Activated CD4-positive, alpha-beta T cell treated with anti-CD3 and anti-CD28 coated beads, Interleukin-2, Interleukin-6, amounts not matched to agents 100 ng/mL and 50 ng/mL, durations not matched to agents 16 hours and 8 hours (primary cell): ENCODE measurements around the gene FAM53B.
A peak's percentile ranks its signal among the peaks of the same experiment; 100 is the strongest.

Source experiments
- DNase-seq: peaks from one replicate; pipeline ENCODE4 v3.0.0-alpha.2; 2020

Gene FAM53B

DNA sequence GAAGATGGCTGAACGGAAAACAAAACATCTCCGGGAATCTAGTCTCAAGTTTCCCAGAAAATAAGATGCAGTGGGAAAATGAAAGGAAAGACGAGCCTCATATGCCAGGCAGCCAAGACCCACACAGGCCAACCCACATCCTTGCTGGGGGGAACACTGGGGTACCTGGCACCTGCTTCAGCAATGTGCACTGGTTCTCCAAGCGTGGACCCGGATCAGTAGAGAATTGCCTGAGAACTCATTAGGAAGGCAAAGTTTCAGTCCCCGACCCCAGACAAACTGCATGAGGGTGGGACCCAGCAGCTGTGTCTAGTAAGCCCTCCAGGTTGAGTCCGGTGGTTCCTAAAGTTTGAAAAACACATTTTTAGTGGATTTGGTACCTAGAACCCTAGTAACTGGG is 18.4 kb downstream of the FAM53B start:
- no peak for DNase-seq

DNA sequence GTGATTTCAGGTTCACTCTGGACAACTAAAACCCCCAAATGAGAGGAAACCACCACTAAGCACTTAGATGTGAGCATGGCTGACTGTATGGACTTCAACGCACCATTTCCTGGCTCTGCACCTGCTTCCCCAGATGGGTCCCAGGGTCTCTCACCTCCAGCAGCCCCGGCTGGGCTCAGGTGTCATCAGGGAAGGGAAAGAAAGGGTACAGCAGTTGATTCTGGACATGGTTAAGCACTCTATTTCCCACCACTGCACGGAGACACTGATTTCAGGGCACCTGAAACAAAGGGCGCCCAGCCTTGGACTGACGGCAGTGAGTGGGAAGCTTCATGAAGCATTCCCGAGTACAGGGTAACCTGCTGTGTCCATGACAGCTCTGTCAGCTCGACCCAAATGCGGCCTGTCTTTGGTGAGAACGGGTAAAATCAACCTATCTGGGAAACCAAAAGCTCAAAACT is 19.0 kb downstream of the FAM53B start:
- no peak for DNase-seq

- DNase-seq, result no peak
Observed at GRCh38 chr10:124724279-124725027, 19.7 kb downstream of the FAM53B start.

- no peak for DNase-seq
Observed at GRCh38 chr10:124723826-124724225, 20.4 kb downstream of the FAM53B start.

DNA sequence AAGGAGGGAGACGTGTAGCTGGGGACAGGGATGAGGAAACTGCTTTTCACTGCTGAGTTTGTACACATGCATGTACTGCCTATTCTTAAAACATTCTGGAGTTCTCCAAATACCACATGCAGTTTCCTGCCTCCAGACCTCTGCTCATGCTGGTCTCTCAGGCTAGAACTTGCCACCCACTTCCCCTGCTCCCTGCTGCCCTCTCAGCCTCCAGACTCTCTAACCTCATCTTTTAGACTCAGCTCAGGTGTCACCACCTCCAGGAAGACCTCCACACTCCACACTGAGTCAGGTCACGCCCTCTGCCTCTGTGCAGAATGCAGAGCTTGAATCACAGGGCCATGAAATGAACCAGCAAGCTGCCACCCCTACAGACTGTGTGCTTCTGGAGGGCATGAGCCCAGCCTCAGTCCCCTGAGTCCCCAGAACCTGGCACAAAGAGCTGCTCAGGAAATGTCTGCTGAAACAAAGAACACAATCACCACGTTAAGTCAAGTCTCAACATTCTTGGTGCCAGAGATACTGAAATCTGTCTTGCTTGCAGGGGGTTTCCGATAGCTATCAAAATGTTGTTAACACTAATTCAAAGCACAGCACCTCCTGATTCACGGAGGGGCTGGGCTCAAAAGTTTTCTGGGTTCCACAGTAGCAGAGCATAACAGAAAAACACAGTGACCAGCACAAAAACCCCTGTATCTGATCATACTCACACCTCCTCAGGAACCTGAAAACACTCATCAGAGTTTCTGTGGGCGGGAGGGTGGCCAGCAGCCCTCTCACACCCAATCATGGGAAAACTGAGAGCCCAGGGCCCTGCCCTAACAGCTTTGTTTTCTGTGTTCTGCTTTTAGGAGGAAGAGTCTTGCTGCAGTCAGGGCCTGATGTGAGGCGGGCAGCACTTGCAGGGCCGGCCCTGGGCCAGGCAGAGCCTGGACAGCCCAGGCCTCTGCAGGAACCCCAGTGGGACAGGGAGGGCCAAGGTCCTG is 21.1 kb downstream of the FAM53B start:
- peak; percentile 80 for DNase-seq

- no peak for DNase-seq
Observed at GRCh38 chr10:124721330-124722045, 22.7 kb downstream of the FAM53B start.

GRCh38 chr10:124719213-124719851 is 24.8 kb downstream of the FAM53B start:
- DNase-seq, result peak; percentile 90

DNA sequence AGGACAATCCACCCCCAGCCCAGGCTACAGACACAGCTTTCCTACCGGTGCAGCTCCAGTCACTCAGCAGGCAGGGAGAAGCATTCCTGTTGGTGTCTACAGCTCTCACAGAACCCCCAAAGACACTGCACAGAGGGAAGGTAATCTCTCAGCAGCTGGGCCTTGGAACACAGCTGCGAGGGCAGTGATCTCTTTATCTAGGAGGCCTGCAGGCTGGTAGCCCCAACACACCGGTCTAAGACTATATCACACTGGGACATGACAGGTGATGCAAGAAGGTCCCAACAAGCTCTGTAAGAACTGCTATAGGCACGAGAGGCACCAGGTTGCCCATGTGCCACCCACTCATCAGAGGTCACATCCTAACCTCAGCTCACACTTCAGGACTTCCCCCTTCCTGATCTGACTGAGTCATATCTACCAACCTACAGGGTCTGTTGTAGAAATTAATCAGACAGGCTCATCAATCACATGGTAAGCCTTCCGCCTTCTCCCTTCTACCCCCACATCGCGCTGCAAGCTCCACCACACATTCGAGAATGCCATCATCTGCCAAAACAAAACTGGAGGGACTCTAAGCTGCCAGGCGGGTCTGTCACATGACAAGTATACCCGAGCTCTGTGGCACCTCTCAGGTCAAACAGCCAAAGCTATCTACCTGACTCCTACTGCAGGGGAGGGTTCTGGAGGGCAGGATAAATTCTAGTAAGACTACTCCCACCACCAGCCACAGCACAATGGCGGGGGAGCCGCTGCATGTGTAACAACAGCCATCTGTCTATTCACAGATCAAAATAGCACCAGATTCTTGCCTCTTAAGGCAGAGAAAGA is 26.1 kb downstream of the FAM53B start:
- DNase-seq, result peak; percentile 95

DNA sequence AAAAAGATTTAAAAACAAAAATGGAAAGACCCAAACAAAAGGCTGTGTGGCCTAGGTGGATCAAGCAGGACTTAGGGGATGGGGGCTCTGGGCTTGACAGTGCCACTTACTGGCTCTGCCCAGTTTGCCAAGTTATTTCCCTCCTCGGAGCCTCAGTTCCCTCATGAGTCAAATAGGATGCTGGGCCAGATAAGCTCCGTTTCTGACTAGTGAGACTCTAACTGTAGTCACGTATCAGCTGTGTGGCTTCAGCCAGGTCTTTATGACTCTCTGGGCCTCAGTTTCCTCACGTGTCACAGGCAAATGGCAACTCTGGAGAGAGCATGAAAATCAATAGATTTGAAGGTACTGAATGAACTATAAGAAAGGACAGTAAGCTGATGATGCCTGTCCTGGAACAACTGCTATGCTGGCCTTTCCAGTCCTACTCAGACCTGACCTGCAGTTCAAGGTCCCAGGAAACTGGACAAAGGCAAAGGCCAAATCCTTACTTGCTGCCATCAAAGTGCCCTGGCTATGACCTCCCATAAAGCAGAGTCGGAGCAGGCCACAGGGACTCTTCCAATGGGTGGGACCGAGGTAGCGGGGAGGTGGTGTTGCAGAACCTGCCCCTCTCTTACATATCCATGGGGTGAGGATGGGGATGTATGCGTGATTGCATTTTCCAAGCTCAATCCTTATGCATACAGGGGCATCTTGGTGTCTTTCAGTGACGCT is 27.0 kb downstream of the FAM53B start:
- DNase-seq, result no peak

DNA sequence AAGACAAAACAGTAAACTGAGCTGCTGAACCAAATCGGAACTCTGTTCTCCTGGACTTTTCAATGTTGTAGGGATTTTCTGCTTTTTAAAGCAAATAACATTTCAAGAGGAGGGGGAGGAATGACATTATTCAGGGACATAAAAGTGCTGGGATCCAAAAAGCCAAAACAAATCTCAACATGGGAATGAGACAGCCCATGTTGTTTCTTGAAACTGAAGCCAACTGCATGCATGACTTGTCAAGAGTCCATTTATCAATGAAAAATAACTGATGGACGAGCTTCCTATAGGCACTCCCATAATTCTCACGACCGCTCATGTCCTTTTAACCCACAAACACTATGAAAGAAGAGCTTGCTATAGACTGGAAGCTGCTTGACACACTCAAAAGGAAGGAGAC is 27.8 kb downstream of the FAM53B start:
- DNase-seq, result no peak

- no peak for DNase-seq
Observed at GRCh38 chr10:124715439-124715838, 28.7 kb downstream of the FAM53B start.

GRCh38 chr10:124713679-124714255 is 30.4 kb downstream of the FAM53B start:
- DNase-seq, result no peak

DNA sequence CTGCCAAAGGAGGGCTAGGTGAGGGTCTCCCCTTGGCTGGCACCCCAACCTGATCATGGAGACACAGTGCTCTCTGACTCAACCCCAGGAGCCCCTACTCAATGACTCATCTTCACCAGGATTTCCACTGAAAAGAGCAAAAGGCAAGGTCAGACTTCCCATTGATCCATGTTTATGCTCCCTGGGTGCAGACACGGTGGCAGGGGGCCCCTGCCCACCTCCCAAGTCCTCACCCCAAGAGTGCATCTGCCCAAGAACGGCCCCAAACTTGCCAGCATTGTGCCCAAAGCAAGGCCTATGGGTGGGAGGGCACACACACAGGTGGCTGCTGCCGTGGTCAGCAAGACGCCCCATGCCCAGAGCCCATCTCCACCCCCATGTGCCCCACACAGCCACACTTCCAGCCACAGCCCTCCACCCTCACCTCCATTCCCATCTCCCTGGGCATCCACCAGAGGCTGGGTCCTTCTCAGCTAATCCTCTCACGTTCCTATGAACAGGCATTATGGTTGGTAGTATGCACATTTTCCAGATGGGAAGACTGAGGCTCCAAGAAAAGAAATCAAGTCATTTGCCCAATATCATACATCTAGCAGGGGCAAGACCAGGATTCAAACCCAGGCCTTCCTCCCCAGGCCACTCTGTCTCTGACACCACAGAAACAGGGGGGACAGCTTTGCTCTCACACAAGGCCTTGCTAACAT is 31.3 kb downstream of the FAM53B start:
- DNase-seq, result no peak

DNA sequence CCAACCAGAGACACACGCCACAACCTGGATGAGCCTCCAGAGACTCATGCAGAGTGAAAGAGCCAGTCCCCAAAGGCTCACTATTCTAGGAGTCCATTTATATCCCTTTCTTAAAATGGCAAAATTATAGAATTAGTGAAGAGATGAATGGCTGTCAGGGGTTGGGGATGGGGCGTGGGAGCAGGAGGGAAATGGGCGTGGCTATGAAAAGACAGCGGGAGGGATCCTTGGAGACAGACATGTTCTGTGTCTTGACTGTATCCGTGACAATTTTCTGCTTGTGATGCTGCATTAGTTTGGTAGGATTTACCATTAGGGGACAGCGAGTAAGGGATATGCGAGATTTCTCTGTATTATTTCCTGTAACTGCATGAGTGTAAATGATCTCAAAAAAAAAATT is 33.0 kb downstream of the FAM53B start:
- no peak for DNase-seq

- DNase-seq, result no peak
Observed at GRCh38 chr10:124710266-124710881, 33.8 kb downstream of the FAM53B start.

- no peak for DNase-seq
Observed at GRCh38 chr10:124709861-124710260, 34.3 kb downstream of the FAM53B start.

DNA sequence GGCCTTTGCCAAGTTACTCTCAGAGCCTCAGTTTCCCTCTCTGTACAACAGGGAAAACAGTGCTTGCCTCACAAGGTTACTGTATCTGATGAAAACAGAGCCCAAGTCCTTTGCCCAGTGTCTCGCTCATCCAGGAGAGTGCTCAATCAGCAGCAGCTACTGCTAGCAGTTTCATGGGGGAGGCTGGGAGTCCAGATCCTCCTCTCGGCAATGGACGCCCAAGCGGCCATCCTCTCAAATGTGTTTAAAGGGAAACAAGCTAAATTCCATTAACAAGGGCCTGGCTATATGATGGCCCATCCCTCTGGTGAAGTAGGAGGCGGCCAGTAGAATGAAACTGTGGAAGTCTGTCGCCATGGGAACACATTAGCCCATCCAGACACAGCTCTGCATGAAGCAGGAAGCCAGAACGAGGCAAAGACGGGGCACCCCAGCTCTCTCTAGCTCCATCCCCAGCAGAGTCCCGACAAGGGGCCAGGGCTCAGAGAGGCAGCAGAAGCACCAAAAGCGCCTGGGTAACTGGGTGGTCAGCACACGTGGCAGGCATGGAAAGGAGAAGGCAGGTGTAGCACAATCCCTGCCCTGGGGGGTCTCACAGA is 35.2 kb downstream of the FAM53B start:
- DNase-seq, result no peak

GRCh38 chr10:124708246-124708779 is 35.9 kb downstream of the FAM53B start:
- no peak for DNase-seq

- DNase-seq, result no peak
Observed at GRCh38 chr10:124707551-124707950, 36.6 kb downstream of the FAM53B start.
